ENCODE measurements around the gene CEP68.
"Not testable (repeated sequence)": the region's sequence is repeated elsewhere in the genome, so short reads cannot be mapped to it uniquely, and the experiment has no call there.

The CEP68 gene

DNA sequence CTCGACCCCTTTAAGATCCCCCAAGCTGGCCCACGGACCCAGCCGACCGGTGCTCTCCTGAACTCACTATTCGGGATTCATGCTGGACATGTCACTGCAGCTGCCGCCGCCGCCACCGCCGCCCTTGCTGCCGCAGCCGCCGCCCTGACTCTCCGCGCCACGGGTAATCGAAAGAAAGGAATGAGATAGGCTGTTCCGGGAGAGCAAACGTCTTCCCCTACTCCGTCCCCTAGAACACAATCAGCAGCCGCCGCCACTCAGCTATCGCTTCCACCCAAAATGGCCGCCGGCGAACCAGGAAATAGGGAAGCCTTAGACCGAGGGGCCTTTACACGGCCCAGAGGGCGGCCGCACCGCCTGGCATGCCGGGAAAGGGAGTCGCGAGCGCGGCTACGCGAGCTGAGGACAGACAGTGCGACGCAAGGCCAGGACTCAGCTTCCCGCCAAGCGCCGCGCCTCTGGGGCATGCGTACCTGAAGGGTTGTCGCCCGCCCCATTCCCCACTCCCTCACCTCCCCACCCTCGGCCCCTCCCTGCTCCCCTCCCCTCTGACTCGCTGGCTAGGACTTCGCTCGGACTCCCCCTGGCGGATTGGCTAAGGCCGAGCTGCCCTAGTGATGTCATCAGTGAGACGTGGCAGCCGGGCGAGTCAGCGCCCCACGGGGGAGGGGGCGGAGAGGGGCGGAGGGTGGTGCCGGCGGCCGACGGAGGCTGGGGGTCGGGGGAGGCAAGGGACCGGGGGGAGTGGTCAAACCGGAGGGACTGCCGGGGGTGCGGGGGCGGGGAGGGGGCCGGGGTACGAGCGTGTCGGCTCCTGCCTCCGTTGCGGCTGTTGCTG lies 73.8 kb downstream of the CEP68 start, which contains the start of gene RAB1A:
Gene RAB1A (minus strand): TSS at position 281 of the 838 bp plus-strand sequence. CDS start 191 bp downstream, at position 90.
- DNase-seq (ENCODE audit: low read depth): peak; percentile 99

DNA sequence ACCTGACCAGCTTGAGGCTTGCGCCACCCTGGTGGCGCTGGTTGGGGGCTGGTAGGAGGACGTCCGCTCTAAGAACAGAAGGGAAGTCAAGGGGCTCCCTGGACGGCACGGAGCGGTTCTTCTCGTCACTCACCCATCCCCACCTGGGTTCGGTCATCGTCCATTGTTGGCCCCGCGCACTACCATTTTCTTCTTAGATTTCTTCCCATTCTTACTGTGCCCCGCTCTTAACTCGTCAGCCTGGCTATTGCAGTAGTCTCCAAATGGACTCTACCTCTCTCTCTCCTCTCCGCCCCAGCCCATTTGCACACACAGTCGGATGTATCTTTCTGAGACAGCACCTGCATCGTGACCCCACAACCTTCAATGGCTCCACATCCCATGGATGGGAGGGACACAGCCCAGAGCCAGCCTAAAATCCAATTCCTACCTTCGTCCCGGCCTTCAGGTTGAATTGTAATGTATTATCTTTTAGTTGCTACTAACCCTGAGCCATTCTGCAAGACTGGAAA lies 74.5 kb downstream of the CEP68 start:
- DNase-seq (ENCODE audit: low read depth): no peak

DNA sequence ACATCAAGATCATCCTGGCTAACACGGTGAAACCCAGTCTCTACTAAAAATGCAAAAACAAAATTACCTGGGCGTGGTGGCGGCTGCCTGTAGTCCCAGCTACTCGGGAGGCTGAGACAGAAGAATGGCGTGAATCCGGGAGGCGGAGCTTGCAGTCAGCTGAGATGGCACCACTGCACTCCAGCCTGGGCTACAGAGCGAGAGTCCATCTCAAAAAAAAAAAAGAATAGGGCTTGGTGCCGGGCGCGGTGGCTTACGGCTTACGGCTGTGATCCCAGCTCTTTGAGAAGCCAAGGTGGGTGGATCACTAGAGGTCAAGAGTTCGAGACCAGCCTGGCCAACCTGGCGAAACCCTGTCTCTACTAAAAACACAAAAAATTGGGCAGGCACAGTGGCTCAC lies 76.7 kb downstream of the CEP68 start:
- not testable (repeated sequence) for DNase-seq (ENCODE audit: low read depth)

DNA sequence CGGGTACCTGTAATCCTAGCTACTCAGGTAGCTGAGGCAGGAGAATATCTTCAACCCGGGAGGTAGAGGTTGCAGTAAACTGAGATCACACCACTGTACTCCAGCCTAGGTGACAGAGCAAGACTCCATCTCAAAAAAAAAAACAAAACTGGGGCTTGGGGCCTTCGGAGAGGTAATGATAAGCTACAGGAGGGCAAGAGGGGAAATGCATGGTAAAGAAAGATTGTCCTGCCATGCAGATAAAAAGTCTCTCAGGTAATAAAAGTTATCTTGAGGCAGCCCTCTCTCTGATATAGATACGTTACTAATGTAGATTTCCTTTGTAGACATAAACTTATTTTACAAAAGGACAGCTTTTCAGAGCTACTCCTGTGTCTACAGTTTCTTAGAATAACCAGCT lies 77.4 kb downstream of the CEP68 start:
- DNase-seq (ENCODE audit: low read depth): no peak

DNA sequence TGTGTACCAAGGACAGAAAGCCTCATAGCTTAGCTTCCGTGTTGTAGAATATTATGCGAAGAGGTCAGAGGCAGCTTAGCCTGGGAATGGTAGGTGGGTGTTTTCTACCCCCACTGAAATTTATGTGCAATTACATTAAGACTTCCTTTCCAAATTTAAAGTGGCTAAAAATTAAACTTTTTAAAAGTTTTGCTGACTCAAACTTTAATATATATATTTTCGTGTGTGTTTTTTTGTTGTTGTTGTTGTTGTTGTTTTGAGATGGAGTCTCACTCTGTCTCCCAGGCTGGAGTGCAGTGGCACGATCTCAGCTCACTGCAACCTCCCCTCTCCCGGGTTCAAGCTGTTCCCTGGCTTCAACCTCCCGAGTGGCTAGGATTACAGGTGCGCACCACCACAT lies 77.9 kb downstream of the CEP68 start:
- DNase-seq (ENCODE audit: low read depth): no peak

DNA sequence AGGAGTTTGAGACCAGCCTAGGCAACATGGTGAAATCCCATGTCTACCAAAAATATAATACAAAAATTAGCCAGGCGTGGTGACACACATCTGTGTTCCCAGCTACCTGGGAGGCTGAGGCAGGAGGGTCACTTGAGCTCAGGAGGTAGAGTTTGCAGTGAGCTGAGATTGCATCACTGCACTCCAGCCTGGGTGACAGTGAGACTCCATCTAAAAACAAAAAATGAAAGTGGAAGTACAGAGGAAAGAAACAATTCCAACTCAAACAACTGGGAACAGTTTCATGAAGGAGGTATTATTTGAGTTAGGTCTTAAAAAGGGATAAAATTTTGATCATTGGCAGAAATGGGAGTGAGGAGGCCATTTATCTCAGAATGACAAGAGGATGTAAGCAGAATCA lies 80.0 kb downstream of the CEP68 start:
- no peak for DNase-seq (ENCODE audit: low read depth)
